ENCODE measurements around the gene FNBP1L.

FNBP1L gene

GRCh38 chr1:93446837-93447451 is 974 bp upstream of the FNBP1L start:
- no peak overlapping the region for H3K4me2 ChIP-seq (ENCODE audit: low read length)
- H3K27me3 ChIP-seq (ENCODE audit: insufficient read depth, low read length) = no peaks in the 10 kb centered on the region

DNA sequence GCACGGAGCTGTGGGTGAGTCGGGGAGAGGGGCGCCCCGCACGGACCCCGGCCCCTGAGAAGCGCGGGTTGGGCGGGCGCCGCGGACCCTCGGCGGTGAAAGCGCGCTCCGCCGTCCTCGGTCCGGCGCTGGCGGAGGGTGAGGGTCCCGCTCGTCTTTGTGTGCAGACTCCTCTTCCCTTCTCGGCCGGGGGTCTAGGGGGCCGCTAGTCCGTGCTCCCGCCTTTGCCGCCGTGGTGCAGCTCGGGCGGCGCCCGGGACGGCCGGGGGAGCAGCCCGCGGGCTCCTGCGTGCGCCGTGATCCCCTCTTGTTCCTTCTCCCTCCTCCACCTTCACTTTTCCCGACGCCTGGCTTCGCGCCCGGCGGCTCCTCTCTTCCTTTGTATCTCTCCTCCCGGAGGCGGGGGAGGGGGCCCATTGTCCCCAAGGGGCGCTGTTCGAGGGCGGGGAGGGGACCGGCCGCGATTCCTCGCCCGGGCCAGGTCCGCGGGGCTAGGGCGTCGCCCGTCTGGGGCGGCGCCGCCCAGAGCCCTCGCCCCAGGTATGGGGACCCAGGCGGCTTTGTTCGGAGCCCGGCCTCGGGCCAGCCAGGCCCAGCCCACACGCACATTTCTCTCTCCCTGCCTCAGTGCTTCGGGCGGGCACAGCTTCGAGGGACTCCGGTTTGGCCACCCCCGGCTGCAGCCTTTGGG is 519 bp downstream of the FNBP1L start:
- H3K27me3 ChIP-seq (ENCODE audit: insufficient read depth, low read length) = no peaks in the 10 kb centered on the region
- peak overlapping the region; percentile 77 for H4K8ac ChIP-seq (ENCODE audit: low read depth, low read length)
- H3K4me2 ChIP-seq (ENCODE audit: low read length) = peak overlapping the region; percentile 79
- H3K4ac ChIP-seq (ENCODE audit: low read depth, low read length) = peak overlapping the region; percentile 100
- peak overlapping the region; percentile 95 for H2BK120ac ChIP-seq (ENCODE audit: insufficient read depth, low read length, poor library complexity)
- H3K9ac ChIP-seq (ENCODE audit: low read length) = peak overlapping the region; percentile 90
- no CpG with 5 or more reads among the region's 77 CpGs for WGBS (ENCODE audit: extremely low coverage, insufficient coverage, insufficient read length)
- H3K27ac ChIP-seq (ENCODE audit: low read depth, low read length) = peak overlapping the region; percentile 89
- peak overlapping the region; percentile 98 for H4K91ac ChIP-seq (ENCODE audit: low read depth, low read length)
- H4K12ac ChIP-seq (ENCODE audit: low read depth, low read length) = peak overlapping the region; percentile 90
- H2AFZ ChIP-seq (ENCODE audit: insufficient read depth, low read length, poor library complexity) = peak overlapping the region; percentile 66
- H2AK5ac ChIP-seq (ENCODE audit: low read length) = peak overlapping the region; percentile 95
- peak overlapping the region; percentile 92 for H3K4me3 ChIP-seq (ENCODE audit: low read depth, low read length)
- H3K79me1 ChIP-seq (ENCODE audit: low read length) = peaks cover 16% of the 10 kb centered on the region
- peak overlapping the region; percentile 19 for H2BK12ac ChIP-seq (ENCODE audit: low read length)
- H3K9me3 ChIP-seq (ENCODE audit: insufficient read depth, low read depth, low read length) = no peaks in the 10 kb centered on the region
- no peaks in the 10 kb centered on the region for H3K36me3 ChIP-seq (ENCODE audit: control insufficient read depth in 1 of 2, insufficient read depth in 2 of 2, low read length in 2 of 2)
- peaks cover 17% of the 10 kb centered on the region for H3K79me2 ChIP-seq (ENCODE audit: control insufficient read depth, insufficient read depth, low read length, poor library complexity)
- peak; percentile 21 to 59 for DNase-seq
- H3K14ac ChIP-seq (ENCODE audit: low read length) = peak overlapping the region; percentile 99
- H3K18ac ChIP-seq (ENCODE audit: low read length) = peak overlapping the region; percentile 100
- H3K23ac ChIP-seq (ENCODE audit: low read length) = no peak overlapping the region
- peaks cover 0 to 2% of the 10 kb centered on the region in 2 experiments for H3K4me1 ChIP-seq (ENCODE audit: control insufficient read depth in 1 of 2, insufficient read depth in 2 of 2, low read length in 2 of 2)
- H2BK5ac ChIP-seq (ENCODE audit: low read depth, low read length, poor library complexity) = peak overlapping the region; percentile 96

More at GRCh38 chr1:93446837-93447451, 974 bp upstream of the FNBP1L start:
- Histone ChIP-seq H3K79me1 (ENCODE audit: low read length) (peaks cover 16% of the 10 kb centered on the region), H2BK120ac (ENCODE audit: insufficient read depth, low read length, poor library complexity) (no peak overlapping the region), H4K12ac (ENCODE audit: low read depth, low read length) (no peak overlapping the region), H2AFZ (ENCODE audit: insufficient read depth, low read length, poor library complexity) (no peak overlapping the region), H2BK5ac (ENCODE audit: low read depth, low read length, poor library complexity) (no peak overlapping the region), H3K18ac (ENCODE audit: low read length) (no peak overlapping the region), H3K9me3 (ENCODE audit: insufficient read depth, low read depth, low read length) (no peaks in the 10 kb centered on the region), H3K36me3 (ENCODE audit: control insufficient read depth in 1 of 2, insufficient read depth in 2 of 2, low read length in 2 of 2) (no peaks in the 10 kb centered on the region), H3K4ac (ENCODE audit: low read depth, low read length) (no peak overlapping the region), H4K8ac (ENCODE audit: low read depth, low read length) (no peak overlapping the region), H3K4me1 (ENCODE audit: control insufficient read depth in 1 of 2, insufficient read depth in 2 of 2, low read length in 2 of 2) (peaks cover 0 to 2% of the 10 kb centered on the region in 2 experiments), H3K27ac (ENCODE audit: low read depth, low read length) (no peak overlapping the region), H2AK5ac (ENCODE audit: low read length) (no peak overlapping the region), H2BK12ac (ENCODE audit: low read length) (no peak overlapping the region), H3K14ac (ENCODE audit: low read length) (no peak overlapping the region), H3K79me2 (ENCODE audit: control insufficient read depth, insufficient read depth, low read length, poor library complexity) (peaks cover 17% of the 10 kb centered on the region), H3K23ac (ENCODE audit: low read length) (no peak overlapping the region), H4K91ac (ENCODE audit: low read depth, low read length) (no peak overlapping the region), H3K9ac (ENCODE audit: low read length) (no peak overlapping the region), H3K4me3 (ENCODE audit: low read depth, low read length) (no peak overlapping the region)
- no CpG with 5 or more reads among the region's 16 CpGs for WGBS (ENCODE audit: extremely low coverage, insufficient coverage, insufficient read length)
- DNase-seq = peak; percentile 56 to 74

- no CpG with 5 or more reads among the region's 27 CpGs for WGBS (ENCODE audit: extremely low coverage, insufficient coverage, insufficient read length)
- Histone ChIP-seq H3K79me2 (ENCODE audit: control insufficient read depth, insufficient read depth, low read length, poor library complexity) (peaks cover 17% of the 10 kb centered on the region), H2AFZ (ENCODE audit: insufficient read depth, low read length, poor library complexity) (peak overlapping the region; percentile 66), H3K27me3 (ENCODE audit: insufficient read depth, low read length) (no peaks in the 10 kb centered on the region), H3K18ac (ENCODE audit: low read length) (peak overlapping the region; percentile 77), H3K4me1 (ENCODE audit: control insufficient read depth in 1 of 2, insufficient read depth in 2 of 2, low read length in 2 of 2) (peaks cover 0 to 2% of the 10 kb centered on the region in 2 experiments), H3K79me1 (ENCODE audit: low read length) (peaks cover 16% of the 10 kb centered on the region), H3K4me3 (ENCODE audit: low read depth, low read length) (peak overlapping the region; percentile 92), H3K4ac (ENCODE audit: low read depth, low read length) (peak overlapping the region; percentile 100), H3K9ac (ENCODE audit: low read length) (peak overlapping the region; percentile 90), H2AK5ac (ENCODE audit: low read length) (peak overlapping the region; percentile 95), H3K4me2 (ENCODE audit: low read length) (peak overlapping the region; percentile 79), H3K9me3 (ENCODE audit: insufficient read depth, low read depth, low read length) (no peaks in the 10 kb centered on the region), H3K23ac (ENCODE audit: low read length) (no peak overlapping the region), H2BK12ac (ENCODE audit: low read length) (no peak overlapping the region), H3K36me3 (ENCODE audit: control insufficient read depth in 1 of 2, insufficient read depth in 2 of 2, low read length in 2 of 2) (no peaks in the 10 kb centered on the region), H4K8ac (ENCODE audit: low read depth, low read length) (peak overlapping the region; percentile 77), H4K91ac (ENCODE audit: low read depth, low read length) (peak overlapping the region; percentile 98), H2BK120ac (ENCODE audit: insufficient read depth, low read length, poor library complexity) (peak overlapping the region; percentile 92), H3K27ac (ENCODE audit: low read depth, low read length) (peak overlapping the region; percentile 89), H3K14ac (ENCODE audit: low read length) (peak overlapping the region; percentile 99), H4K12ac (ENCODE audit: low read depth, low read length) (peak overlapping the region; percentile 45), H2BK5ac (ENCODE audit: low read depth, low read length, poor library complexity) (peak overlapping the region; percentile 96)
- DNase-seq = peak; percentile 30 to 63
Measured at GRCh38 chr1:93448983-93449804, 1.3 kb downstream of the FNBP1L start.

- peaks cover 16% of the 10 kb centered on the region for H3K79me1 ChIP-seq (ENCODE audit: low read length)
- H3K4me2 ChIP-seq (ENCODE audit: low read length) = no peak overlapping the region
- H2AFZ ChIP-seq (ENCODE audit: insufficient read depth, low read length, poor library complexity) = no peak overlapping the region
- no peaks in the 10 kb centered on the region for H3K9me3 ChIP-seq (ENCODE audit: insufficient read depth, low read depth, low read length)
- peaks cover 0 to 2% of the 10 kb centered on the region in 2 experiments for H3K4me1 ChIP-seq (ENCODE audit: control insufficient read depth in 1 of 2, insufficient read depth in 2 of 2, low read length in 2 of 2)
- no peak overlapping the region for H3K18ac ChIP-seq (ENCODE audit: low read length)
- WGBS (ENCODE audit: extremely low coverage, insufficient coverage, insufficient read length) = no CpG with 5 or more reads among the region's 1 CpG
- no peak overlapping the region for H2BK12ac ChIP-seq (ENCODE audit: low read length)
- H3K36me3 ChIP-seq (ENCODE audit: control insufficient read depth in 1 of 2, insufficient read depth in 2 of 2, low read length in 2 of 2) = no peaks in the 10 kb centered on the region
- no peak overlapping the region for H2BK120ac ChIP-seq (ENCODE audit: insufficient read depth, low read length, poor library complexity)
- H3K9ac ChIP-seq (ENCODE audit: low read length) = no peak overlapping the region
- no peaks in the 10 kb centered on the region for H3K27me3 ChIP-seq (ENCODE audit: insufficient read depth, low read length)
- no peak overlapping the region for H3K23ac ChIP-seq (ENCODE audit: low read length)
- no peak overlapping the region for H3K4ac ChIP-seq (ENCODE audit: low read depth, low read length)
- no peak overlapping the region for H4K12ac ChIP-seq (ENCODE audit: low read depth, low read length)
- DNase-seq = no peak
- no peak overlapping the region for H3K14ac ChIP-seq (ENCODE audit: low read length)
- no peak overlapping the region for H2BK5ac ChIP-seq (ENCODE audit: low read depth, low read length, poor library complexity)
- H3K4me3 ChIP-seq (ENCODE audit: low read depth, low read length) = no peak overlapping the region
- H2AK5ac ChIP-seq (ENCODE audit: low read length) = no peak overlapping the region
- no peak overlapping the region for H4K8ac ChIP-seq (ENCODE audit: low read depth, low read length)
- H3K27ac ChIP-seq (ENCODE audit: low read depth, low read length) = no peak overlapping the region
- peaks cover 21% of the 10 kb centered on the region for H3K79me2 ChIP-seq (ENCODE audit: control insufficient read depth, insufficient read depth, low read length, poor library complexity)
- no peak overlapping the region for H4K91ac ChIP-seq (ENCODE audit: low read depth, low read length)
Measured at GRCh38 chr1:93450321-93450720, 2.4 kb downstream of the FNBP1L start.

Measured in trophoblast cell (in vitro differentiated cells and primary cell).